DOHH2 (cell line): ENCODE measurements around the gene CIT.

Experiments used
- H3F3A ChIP-seq: fragments of 200-600 bp; sonication (generic), shearing (Covaris generic); 2 replicates; pipeline ENCODE4 v1.6.0; 2016; ENCODE audit warnings: antibody characterized with exemption, mild to moderate bottlenecking; ENCODE audit not compliant: control insufficient read depth, insufficient read depth
- H3K27ac ChIP-seq: fragments of 200-600 bp; sonication (generic); 2 replicates; pipeline ENCODE4 v1.5.1; 2014; ENCODE audit warnings: low read depth, mild to moderate bottlenecking, low read length, moderate library complexity
- H3K27me3 ChIP-seq: fragments of 200-600 bp; sonication (generic); 2 replicates; pipeline ENCODE4 v1.6.1; 2014; ENCODE audit warnings: mild to moderate bottlenecking, low read length, mixed read lengths; ENCODE audit not compliant: control insufficient read depth
- H3K36me3 ChIP-seq: fragments of 200-600 bp; sonication (generic); 2 replicates; pipeline ENCODE4 v1.6.1; 2014; ENCODE audit warnings: mild to moderate bottlenecking, low read length, moderate library complexity, mixed read lengths; ENCODE audit not compliant: control insufficient read depth
- H3K4me1 ChIP-seq: fragments of 200-600 bp; sonication (generic); 2 replicates; pipeline ENCODE4 v1.6.1; 2014; ENCODE audit warnings: mild to moderate bottlenecking, low read length, mixed read lengths; ENCODE audit not compliant: control insufficient read depth
- H3K4me2 ChIP-seq: fragments of 200-600 bp; sonication (generic); 2 replicates; pipeline ENCODE4 v1.6.0; 2014; ENCODE audit warnings: mild to moderate bottlenecking, low read length, moderate library complexity
- H3K4me3 ChIP-seq: fragments of 200-600 bp; sonication (generic); 2 replicates; pipeline ENCODE4 v1.5.1; 2014; ENCODE audit warnings: mild to moderate bottlenecking, low read length, mixed read lengths
- H3K79me2 ChIP-seq: fragments of 200-600 bp; sonication (generic); 2 replicates; pipeline ENCODE4 v1.6.1; 2014; ENCODE audit warnings: mild to moderate bottlenecking, low read length, mixed read lengths; ENCODE audit not compliant: control insufficient read depth
- H3K9me2 ChIP-seq: fragments of 200-600 bp; sonication (generic); replicated peaks from 2 replicates; pipeline ENCODE4 v1.6.1; 2014; ENCODE audit warnings: mild to moderate bottlenecking, low read length, mixed read lengths; ENCODE audit not compliant: control insufficient read depth
- H3K9me3 ChIP-seq: fragments of 200-600 bp; sonication (generic); 2 replicates; pipeline ENCODE4 v1.6.1; 2014; ENCODE audit warnings: antibody characterized with exemption, low read length, mixed read lengths; ENCODE audit not compliant: control insufficient read depth, insufficient read depth
- H4K20me1 ChIP-seq: fragments of 200-600 bp; sonication (generic); 2 replicates; pipeline ENCODE4 v1.6.0; 2014; ENCODE audit warnings: low read depth, mild to moderate bottlenecking, antibody characterized with exemption, low read length, moderate library complexity; ENCODE audit not compliant: control insufficient read depth, insufficient read depth
- EZH2phosphoT487 ChIP-seq: fragments of 200-600 bp; sonication (generic); IDR thresholded peaks from 2 replicates; pipeline ENCODE4 v1.6.1; 2017; ENCODE audit warnings: borderline replicate concordance, mild to moderate bottlenecking, antibody characterized with exemption, low read length, moderate library complexity, mixed read lengths
- TF ChIP-seq, protein P1 (sequence below): fragments of 200-600 bp; sonication (generic); IDR thresholded peaks from one replicate; pipeline ENCODE4 v1.5.1; 2014; ENCODE audit warnings: antibody characterized with exemption, mild to moderate bottlenecking, low read depth, low read length; ENCODE audit not compliant: poor library complexity, severe bottlenecking

CIT gene

DNA sequence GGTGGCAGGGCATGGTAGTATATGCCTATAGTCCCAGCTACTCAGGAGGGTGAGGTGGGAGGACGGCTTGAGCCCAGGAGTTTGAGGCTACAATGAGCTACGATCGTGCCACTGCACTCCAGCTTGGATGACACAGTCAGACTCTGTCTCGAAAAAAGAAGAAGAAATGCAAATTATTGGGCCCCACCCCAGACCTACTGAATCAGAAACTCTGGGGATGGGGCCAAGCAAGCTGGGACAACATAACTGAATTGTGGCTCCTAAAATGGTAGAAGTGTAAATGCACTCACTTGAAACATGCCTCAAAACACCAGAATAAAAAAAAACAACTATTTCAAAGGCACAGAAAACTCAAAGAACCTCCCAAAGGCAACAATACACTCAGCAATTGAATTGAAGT is 37.0 kb downstream of the CIT start:
- TF ChIP-seq, protein P1, sequence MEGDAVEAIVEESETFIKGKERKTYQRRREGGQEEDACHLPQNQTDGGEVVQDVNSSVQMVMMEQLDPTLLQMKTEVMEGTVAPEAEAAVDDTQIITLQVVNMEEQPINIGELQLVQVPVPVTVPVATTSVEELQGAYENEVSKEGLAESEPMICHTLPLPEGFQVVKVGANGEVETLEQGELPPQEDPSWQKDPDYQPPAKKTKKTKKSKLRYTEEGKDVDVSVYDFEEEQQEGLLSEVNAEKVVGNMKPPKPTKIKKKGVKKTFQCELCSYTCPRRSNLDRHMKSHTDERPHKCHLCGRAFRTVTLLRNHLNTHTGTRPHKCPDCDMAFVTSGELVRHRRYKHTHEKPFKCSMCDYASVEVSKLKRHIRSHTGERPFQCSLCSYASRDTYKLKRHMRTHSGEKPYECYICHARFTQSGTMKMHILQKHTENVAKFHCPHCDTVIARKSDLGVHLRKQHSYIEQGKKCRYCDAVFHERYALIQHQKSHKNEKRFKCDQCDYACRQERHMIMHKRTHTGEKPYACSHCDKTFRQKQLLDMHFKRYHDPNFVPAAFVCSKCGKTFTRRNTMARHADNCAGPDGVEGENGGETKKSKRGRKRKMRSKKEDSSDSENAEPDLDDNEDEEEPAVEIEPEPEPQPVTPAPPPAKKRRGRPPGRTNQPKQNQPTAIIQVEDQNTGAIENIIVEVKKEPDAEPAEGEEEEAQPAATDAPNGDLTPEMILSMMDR, result no peak
- no peak for TF ChIP-seq EZH2phosphoT487
- Histone ChIP-seq H3K4me3 (no peak overlapping the region), H3K27ac (no peak overlapping the region), H3K4me1 (no peaks in the 10 kb centered on the region), H3K27me3 (no peaks in the 10 kb centered on the region), H3K9me2 (no peaks in the 10 kb centered on the region), H4K20me1 (no peaks in the 10 kb centered on the region), H3F3A (no peaks in the 10 kb centered on the region), H3K36me3 (peaks cover 82% of the 10 kb centered on the region), H3K4me2 (no peak overlapping the region), H3K79me2 (peaks cover 27% of the 10 kb centered on the region), H3K9me3 (no peaks in the 10 kb centered on the region)

DNA sequence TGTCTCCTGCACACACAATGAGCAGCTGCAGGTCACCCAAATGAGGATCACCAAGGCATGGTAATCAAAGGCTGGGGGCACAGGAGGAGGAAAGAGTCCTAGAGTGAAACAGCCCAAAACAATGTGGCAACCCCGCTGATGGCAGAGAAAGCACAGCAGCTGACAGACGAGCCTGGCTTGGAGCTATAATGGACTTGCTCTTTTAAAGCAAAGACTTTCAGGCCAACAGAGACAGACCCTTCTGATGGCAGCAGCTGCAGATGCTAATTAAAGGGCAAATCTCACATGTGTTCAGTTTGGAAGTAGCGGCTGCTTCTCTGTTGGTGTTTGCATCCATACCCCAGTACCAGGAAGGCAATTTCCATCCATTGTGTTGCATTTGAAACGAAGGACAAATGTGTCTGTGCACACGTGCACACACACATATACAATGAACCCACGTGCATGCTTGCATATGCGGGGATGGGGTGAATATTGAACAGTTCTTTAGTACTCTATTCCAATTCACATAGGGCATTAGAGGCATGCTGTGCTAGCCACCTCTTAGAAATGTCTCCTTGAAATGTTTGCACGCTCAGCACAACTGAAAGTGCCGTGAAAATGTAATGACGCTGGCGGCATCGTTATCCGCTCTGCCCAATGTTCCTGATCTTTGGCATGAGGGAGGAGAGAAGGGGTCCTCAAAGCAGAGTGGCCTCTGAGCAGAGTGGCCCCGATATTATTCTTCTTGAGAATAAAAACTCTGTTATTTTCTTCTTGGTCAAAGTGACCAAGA is 38.1 kb downstream of the CIT start:
- H3K4me3 ChIP-seq, result no peak overlapping the region
- H3K27me3 ChIP-seq, result no peaks in the 10 kb centered on the region
- no peaks in the 10 kb centered on the region for H3K9me3 ChIP-seq
- H3F3A ChIP-seq, result no peaks in the 10 kb centered on the region
- H3K79me2 ChIP-seq, result peaks cover 27% of the 10 kb centered on the region
- no peaks in the 10 kb centered on the region for H3K9me2 ChIP-seq
- no peak for TF ChIP-seq EZH2phosphoT487
- TF ChIP-seq, protein P1, result no peak
- no peaks in the 10 kb centered on the region for H3K4me1 ChIP-seq
- H3K36me3 ChIP-seq, result peaks cover 84% of the 10 kb centered on the region
- H3K4me2 ChIP-seq, result no peak overlapping the region
- no peak overlapping the region for H3K27ac ChIP-seq
- H4K20me1 ChIP-seq, result no peaks in the 10 kb centered on the region

DNA sequence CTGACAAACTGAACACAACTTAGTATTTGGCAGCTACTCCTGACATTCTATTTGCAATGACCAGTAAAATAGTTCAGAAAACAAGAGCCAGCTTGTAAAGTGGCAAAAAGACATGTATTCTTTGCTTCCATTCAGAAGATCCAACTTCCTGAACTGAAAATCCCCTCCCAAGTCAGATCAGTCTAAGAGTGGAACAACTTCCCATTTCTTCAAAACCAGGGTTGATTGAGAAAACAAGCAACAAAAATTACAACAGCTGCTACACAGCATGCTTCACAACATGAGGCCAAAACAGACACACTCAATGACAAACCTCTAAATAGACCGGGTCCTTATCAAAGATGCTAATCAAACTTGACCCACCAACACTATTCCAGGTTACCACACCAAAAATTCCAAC is 40.3 kb downstream of the CIT start:
- Histone ChIP-seq H3K9me3 (no peaks in the 10 kb centered on the region), H3K27ac (no peak overlapping the region), H3K36me3 (peaks cover 84% of the 10 kb centered on the region), H3K27me3 (no peaks in the 10 kb centered on the region), H3K79me2 (peaks cover 21% of the 10 kb centered on the region), H3K4me3 (no peak overlapping the region), H3F3A (no peaks in the 10 kb centered on the region), H4K20me1 (no peaks in the 10 kb centered on the region), H3K9me2 (no peaks in the 10 kb centered on the region), H3K4me1 (no peaks in the 10 kb centered on the region), H3K4me2 (no peak overlapping the region)
- no peak for TF ChIP-seq EZH2phosphoT487
- TF ChIP-seq, protein P1, result no peak
